SH-SY5Y (cell line): ENCODE data around the gene CHCHD5.

Source experiments
- GATA2 ChIP-seq: IDR thresholded peaks from 2 replicates; pipeline ENCODE4 v1.6.1; 2011; ENCODE audit warnings: mild to moderate bottlenecking, low read depth, low read length
- GATA3 ChIP-seq: IDR thresholded peaks from 2 replicates; pipeline ENCODE4 v1.6.1; 2011; ENCODE audit warnings: low read depth, mild to moderate bottlenecking, low read length, moderate library complexity

- TF ChIP-seq GATA3 (no peak), GATA2 (no peak)
Measured at GRCh38 chr2:112542984-112543661, 41.3 kb upstream of the CHCHD5 start.
